IMR-90 (cell line): ENCODE data around the gene PSKH1.

ENCODE experiments used
- CEBPB ChIP-seq: IDR thresholded peaks from 2 replicates; pipeline ENCODE4 v1.6.1; 2012; ENCODE audit warnings: low read depth, low read length, improper control_type of control experiment
- CTCF ChIP-seq: conservative IDR thresholded peaks from 2 replicates; pipeline ENCODE4 v1.5.1; 2012; ENCODE audit warnings: mild to moderate bottlenecking, low read depth, low read length, improper control_type of control experiment
- MXI1 ChIP-seq: IDR thresholded peaks from 2 replicates; pipeline ENCODE4 v1.6.1; 2012; ENCODE audit warnings: low read depth, mild to moderate bottlenecking, low read length, moderate library complexity, borderline replicate concordance
- POLR2A ChIP-seq: IDR thresholded peaks from 2 replicates; pipeline ENCODE4 v1.6.1; 2012; ENCODE audit warnings: mild to moderate bottlenecking, low read depth, low read length
- RAD21 ChIP-seq: IDR thresholded peaks from 2 replicates; pipeline ENCODE4 v1.6.1; 2012; ENCODE audit warnings: low read length, improper control_type of control experiment
- RFX5 ChIP-seq: IDR thresholded peaks from 2 replicates; pipeline ENCODE4 v1.8.0; 2012; ENCODE audit warnings: low read depth, mild to moderate bottlenecking, low read length, moderate library complexity

- TF ChIP-seq POLR2A (no peak), MXI1 (no peak), CTCF (no peak), CEBPB (no peak), RAD21 (no peak), RFX5 (no peak)
Observed at GRCh38 chr16:67882374-67883145, 10.5 kb upstream of the PSKH1 start.
